GM12878 (cell line): ENCODE data around the gene LRRC63. TPM values are rescaled to one million over a fixed set of nuclear protein-coding genes. Genes with fewer than 3 reads are reported as not detected.
A peak's percentile ranks its signal among the peaks of the same experiment; 100 is the strongest.

Experiments used
- ATF7 ChIP-seq: fragments of 450-650 bp; IDR thresholded peaks from 2 replicates; pipeline ENCODE4 v1.6.1; 2016; ENCODE audit warnings: low read depth, mild to moderate bottlenecking
- BRCA1 ChIP-seq: IDR thresholded peaks from 2 replicates; pipeline ENCODE4 v1.6.1; 2011; ENCODE audit warnings: low read depth, low read length, improper control_type of control experiment
- CEBPB ChIP-seq, 2 experiments: fragments of 150-350 bp in 1 of 2; IDR thresholded peaks; 2 replicates each; pipeline ENCODE4 v1.6.1; 2012 to 2014; ENCODE audit warnings: low read depth in 2 of 2, low read length in 2 of 2, borderline replicate concordance in 1 of 2, inconsistent platforms in 1 of 2
- CHD2 ChIP-seq: IDR thresholded peaks from 2 replicates; pipeline ENCODE4 v1.6.1; 2011; ENCODE audit warnings: low read depth, low read length, improper control_type of control experiment, borderline replicate concordance
- HDAC2 ChIP-seq: fragments of 200-600 bp; sonication (generic); IDR thresholded peaks from 2 replicates; pipeline ENCODE4 v1.6.1; 2017
- LARP7 ChIP-seq: fragments of 450-650 bp; IDR thresholded peaks from 2 replicates; pipeline ENCODE4 v1.6.1; 2017; ENCODE audit warnings: mild to moderate bottlenecking
- MTA2 ChIP-seq: fragments of 450-650 bp; IDR thresholded peaks from 2 replicates; pipeline ENCODE4 v1.6.1; 2016; ENCODE audit warnings: low read depth, mild to moderate bottlenecking, moderate library complexity
- RFX5 ChIP-seq: IDR thresholded peaks from 2 replicates; pipeline ENCODE4 v1.6.1; 2011; ENCODE audit warnings: low read depth, low read length, improper control_type of control experiment
- STAT1 ChIP-seq: fragments of 450-650 bp; conservative IDR thresholded peaks from 2 replicates; pipeline ENCODE4 v1.6.1; 2014; ENCODE audit warnings: antibody characterized with exemption, mild to moderate bottlenecking
- SUPT20H ChIP-seq: IDR thresholded peaks from 2 replicates; pipeline ENCODE4 v1.6.1; 2011; ENCODE audit warnings: low read depth, mild to moderate bottlenecking, low read length, moderate library complexity, borderline replicate concordance; ENCODE audit not compliant: control insufficient read depth
- SUZ12 ChIP-seq: fragments of 200-600 bp; sonication (generic); IDR thresholded peaks from one replicate; pipeline ENCODE4 v1.6.1; 2018; ENCODE audit warnings: antibody characterized with exemption, mild to moderate bottlenecking; ENCODE audit not compliant: unreplicated experiment
- TBL1XR1 ChIP-seq: IDR thresholded peaks from 2 replicates; pipeline ENCODE4 v1.6.1; 2012; ENCODE audit warnings: low read depth, low read length, improper control_type of control experiment
- ZNF622 ChIP-seq: fragments of 450-650 bp; IDR thresholded peaks from 2 replicates; pipeline ENCODE4 v1.6.1; 2017; ENCODE audit warnings: mild to moderate bottlenecking, inconsistent platforms
- polyA plus RNA-seq, 11 experiments: library from polyadenylated mRNA; depleted of rRNA in 4 of 11; unstranded in 6 of 11; stranded (reverse) in 5 of 11; fragments of >200 nt; fragmentation: Nextera tagmentation in 4 of 11; fragmentation: Illumina TruSeq in 1 of 11; extraction: Ambion mirVana in 4 of 11; extraction: Trizol in 1 of 11; gene quantifications; 1 replicate in 1 of 11; 2 replicates in 10 of 11; pipeline versions ENCODE4 v1.2.1 to v1.2.3, GENCODE V29; 2011 to 2016; ENCODE audit warnings: inconsistent platforms in 2 of 11, missing spikeins in 2 of 11, low read depth in 1 of 11
- total RNA-seq, 4 experiments: library from RNA; depleted of rRNA in 3 of 4; stranded (reverse); fragments of >200 nt in 3 of 4; fragmentation: Illumina TruSeq in 1 of 4; extraction: Trizol in 1 of 4; gene quantifications; 2 replicates each; pipeline versions ENCODE4 v1.2.1 to v1.2.3, GENCODE V29; 2013 to 2021
- TF ChIP-seq, protein P1 (sequence below): IDR thresholded peaks from 2 replicates; pipeline ENCODE4 v1.6.1; 2012; ENCODE audit warnings: low read depth, low read length, improper control_type of control experiment
- TF ChIP-seq, protein P2 (sequence below): fragments of 450-650 bp; IDR thresholded peaks from 2 replicates; pipeline ENCODE4 v1.6.1; 2017; ENCODE audit warnings: low read depth, mild to moderate bottlenecking, moderate library complexity
- TF ChIP-seq, protein P3 (sequence below): fragments of 150-350 bp; IDR thresholded peaks from 2 replicates; pipeline ENCODE4 v1.6.1; 2016; ENCODE audit warnings: low read depth, low read length
- TF ChIP-seq, protein P4 (sequence below): IDR thresholded peaks from 2 replicates; pipeline ENCODE4 v1.6.1; 2012; ENCODE audit warnings: low read length, inconsistent platforms
- TF ChIP-seq, protein P5 (sequence below): IDR thresholded peaks from 2 replicates; pipeline ENCODE4 v1.6.1; 2012; ENCODE audit warnings: low read depth, low read length, improper control_type of control experiment
- TF ChIP-seq, protein P6 (sequence below): IDR thresholded peaks from 2 replicates; pipeline ENCODE4 v1.6.1; 2011; ENCODE audit warnings: mild to moderate bottlenecking, low read depth, low read length, moderate library complexity; ENCODE audit not compliant: insufficient replicate concordance
- TF ChIP-seq, protein P7 (sequence below): IDR thresholded peaks from 2 replicates; pipeline ENCODE4 v1.6.1; 2012; ENCODE audit warnings: low read depth, low read length, improper control_type of control experiment

Gene LRRC63
- total and polyA plus RNA-seq, 10 of the 15 experiments (the other 5 are each of a cell fraction or from before 2014, with no cell fraction given), result 0.34 to 0.98 (median 0.76) TPM; not detected in 1

- TF ChIP-seq TBL1XR1, result 0 out of 2 replicates have a peak, but pooled peaks have one; percentile 13
- TF ChIP-seq SUZ12, result no peak
- TF ChIP-seq ZNF622, result no peak
- TF ChIP-seq, protein P1, sequence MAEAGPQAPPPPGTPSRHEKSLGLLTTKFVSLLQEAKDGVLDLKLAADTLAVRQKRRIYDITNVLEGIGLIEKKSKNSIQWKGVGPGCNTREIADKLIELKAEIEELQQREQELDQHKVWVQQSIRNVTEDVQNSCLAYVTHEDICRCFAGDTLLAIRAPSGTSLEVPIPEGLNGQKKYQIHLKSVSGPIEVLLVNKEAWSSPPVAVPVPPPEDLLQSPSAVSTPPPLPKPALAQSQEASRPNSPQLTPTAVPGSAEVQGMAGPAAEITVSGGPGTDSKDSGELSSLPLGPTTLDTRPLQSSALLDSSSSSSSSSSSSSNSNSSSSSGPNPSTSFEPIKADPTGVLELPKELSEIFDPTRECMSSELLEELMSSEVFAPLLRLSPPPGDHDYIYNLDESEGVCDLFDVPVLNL, result no peak
- TF ChIP-seq, protein P2, sequence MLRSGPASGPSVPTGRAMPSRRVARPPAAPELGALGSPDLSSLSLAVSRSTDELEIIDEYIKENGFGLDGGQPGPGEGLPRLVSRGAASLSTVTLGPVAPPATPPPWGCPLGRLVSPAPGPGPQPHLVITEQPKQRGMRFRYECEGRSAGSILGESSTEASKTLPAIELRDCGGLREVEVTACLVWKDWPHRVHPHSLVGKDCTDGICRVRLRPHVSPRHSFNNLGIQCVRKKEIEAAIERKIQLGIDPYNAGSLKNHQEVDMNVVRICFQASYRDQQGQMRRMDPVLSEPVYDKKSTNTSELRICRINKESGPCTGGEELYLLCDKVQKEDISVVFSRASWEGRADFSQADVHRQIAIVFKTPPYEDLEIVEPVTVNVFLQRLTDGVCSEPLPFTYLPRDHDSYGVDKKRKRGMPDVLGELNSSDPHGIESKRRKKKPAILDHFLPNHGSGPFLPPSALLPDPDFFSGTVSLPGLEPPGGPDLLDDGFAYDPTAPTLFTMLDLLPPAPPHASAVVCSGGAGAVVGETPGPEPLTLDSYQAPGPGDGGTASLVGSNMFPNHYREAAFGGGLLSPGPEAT, result peak; percentile 78
- TF ChIP-seq, protein P3, sequence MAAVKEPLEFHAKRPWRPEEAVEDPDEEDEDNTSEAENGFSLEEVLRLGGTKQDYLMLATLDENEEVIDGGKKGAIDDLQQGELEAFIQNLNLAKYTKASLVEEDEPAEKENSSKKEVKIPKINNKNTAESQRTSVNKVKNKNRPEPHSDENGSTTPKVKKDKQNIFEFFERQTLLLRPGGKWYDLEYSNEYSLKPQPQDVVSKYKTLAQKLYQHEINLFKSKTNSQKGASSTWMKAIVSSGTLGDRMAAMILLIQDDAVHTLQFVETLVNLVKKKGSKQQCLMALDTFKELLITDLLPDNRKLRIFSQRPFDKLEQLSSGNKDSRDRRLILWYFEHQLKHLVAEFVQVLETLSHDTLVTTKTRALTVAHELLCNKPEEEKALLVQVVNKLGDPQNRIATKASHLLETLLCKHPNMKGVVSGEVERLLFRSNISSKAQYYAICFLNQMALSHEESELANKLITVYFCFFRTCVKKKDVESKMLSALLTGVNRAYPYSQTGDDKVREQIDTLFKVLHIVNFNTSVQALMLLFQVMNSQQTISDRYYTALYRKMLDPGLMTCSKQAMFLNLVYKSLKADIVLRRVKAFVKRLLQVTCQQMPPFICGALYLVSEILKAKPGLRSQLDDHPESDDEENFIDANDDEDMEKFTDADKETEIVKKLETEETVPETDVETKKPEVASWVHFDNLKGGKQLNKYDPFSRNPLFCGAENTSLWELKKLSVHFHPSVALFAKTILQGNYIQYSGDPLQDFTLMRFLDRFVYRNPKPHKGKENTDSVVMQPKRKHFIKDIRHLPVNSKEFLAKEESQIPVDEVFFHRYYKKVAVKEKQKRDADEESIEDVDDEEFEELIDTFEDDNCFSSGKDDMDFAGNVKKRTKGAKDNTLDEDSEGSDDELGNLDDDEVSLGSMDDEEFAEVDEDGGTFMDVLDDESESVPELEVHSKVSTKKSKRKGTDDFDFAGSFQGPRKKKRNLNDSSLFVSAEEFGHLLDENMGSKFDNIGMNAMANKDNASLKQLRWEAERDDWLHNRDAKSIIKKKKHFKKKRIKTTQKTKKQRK, result no peak
- no peak for TF ChIP-seq SUPT20H
- TF ChIP-seq STAT1, result no peak
- TF ChIP-seq HDAC2, result no peak
- TF ChIP-seq, protein P4, sequence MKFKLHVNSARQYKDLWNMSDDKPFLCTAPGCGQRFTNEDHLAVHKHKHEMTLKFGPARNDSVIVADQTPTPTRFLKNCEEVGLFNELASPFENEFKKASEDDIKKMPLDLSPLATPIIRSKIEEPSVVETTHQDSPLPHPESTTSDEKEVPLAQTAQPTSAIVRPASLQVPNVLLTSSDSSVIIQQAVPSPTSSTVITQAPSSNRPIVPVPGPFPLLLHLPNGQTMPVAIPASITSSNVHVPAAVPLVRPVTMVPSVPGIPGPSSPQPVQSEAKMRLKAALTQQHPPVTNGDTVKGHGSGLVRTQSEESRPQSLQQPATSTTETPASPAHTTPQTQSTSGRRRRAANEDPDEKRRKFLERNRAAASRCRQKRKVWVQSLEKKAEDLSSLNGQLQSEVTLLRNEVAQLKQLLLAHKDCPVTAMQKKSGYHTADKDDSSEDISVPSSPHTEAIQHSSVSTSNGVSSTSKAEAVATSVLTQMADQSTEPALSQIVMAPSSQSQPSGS, result peak; percentile 51; the same call in 1 of the 2 replicates
- TF ChIP-seq BRCA1, result no peak
- peak; percentile 84 for TF ChIP-seq ATF7
- TF ChIP-seq MTA2, result peak; percentile 56
- 0 out of 2 replicates have a peak, but pooled peaks have one; percentile 19 for TF ChIP-seq CHD2
- no peak for TF ChIP-seq RFX5
- TF ChIP-seq, protein P5, sequence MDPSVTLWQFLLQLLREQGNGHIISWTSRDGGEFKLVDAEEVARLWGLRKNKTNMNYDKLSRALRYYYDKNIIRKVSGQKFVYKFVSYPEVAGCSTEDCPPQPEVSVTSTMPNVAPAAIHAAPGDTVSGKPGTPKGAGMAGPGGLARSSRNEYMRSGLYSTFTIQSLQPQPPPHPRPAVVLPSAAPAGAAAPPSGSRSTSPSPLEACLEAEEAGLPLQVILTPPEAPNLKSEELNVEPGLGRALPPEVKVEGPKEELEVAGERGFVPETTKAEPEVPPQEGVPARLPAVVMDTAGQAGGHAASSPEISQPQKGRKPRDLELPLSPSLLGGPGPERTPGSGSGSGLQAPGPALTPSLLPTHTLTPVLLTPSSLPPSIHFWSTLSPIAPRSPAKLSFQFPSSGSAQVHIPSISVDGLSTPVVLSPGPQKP, result peak; percentile 55; the same call in 1 of the 2 replicates
- no peak for TF ChIP-seq CEBPB (IDR thresholded peaks at IDR 0.05; ENCODE audit: borderline replicate concordance in 1 of 2, low read depth in 2 of 2, low read length in 2 of 2)
- peak; percentile 72; the same call in 1 of the 2 replicates for TF ChIP-seq LARP7
- TF ChIP-seq, protein P6, sequence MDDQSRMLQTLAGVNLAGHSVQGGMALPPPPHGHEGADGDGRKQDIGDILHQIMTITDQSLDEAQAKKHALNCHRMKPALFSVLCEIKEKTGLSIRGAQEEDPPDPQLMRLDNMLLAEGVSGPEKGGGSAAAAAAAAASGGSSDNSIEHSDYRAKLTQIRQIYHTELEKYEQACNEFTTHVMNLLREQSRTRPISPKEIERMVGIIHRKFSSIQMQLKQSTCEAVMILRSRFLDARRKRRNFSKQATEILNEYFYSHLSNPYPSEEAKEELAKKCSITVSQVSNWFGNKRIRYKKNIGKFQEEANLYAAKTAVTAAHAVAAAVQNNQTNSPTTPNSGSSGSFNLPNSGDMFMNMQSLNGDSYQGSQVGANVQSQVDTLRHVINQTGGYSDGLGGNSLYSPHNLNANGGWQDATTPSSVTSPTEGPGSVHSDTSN, result peak; percentile 32
- TF ChIP-seq, protein P7, sequence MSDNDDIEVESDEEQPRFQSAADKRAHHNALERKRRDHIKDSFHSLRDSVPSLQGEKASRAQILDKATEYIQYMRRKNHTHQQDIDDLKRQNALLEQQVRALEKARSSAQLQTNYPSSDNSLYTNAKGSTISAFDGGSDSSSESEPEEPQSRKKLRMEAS, result peak; percentile 36; the same call in 1 of the 2 replicates
Observed at GRCh38 chr13:46181840-46182490, 29.8 kb upstream of the LRRC63 start, which contains the start of gene LCP1 (continued).
